8988T (cell line): Measurements from ENCODE around the gene ZNRF1.

ENCODE experiments used
- DNase-seq: peaks from one replicate; pipeline ENCODE4 v3.0.0; 2011

ZNRF1 gene

GRCh38 chr16:75028544-75029135, 29.8 kb downstream of the ZNRF1 start:
- no peak for DNase-seq

- DNase-seq: no peak
Observed at GRCh38 chr16:75029854-75030253, 31.0 kb downstream of the ZNRF1 start.

DNA sequence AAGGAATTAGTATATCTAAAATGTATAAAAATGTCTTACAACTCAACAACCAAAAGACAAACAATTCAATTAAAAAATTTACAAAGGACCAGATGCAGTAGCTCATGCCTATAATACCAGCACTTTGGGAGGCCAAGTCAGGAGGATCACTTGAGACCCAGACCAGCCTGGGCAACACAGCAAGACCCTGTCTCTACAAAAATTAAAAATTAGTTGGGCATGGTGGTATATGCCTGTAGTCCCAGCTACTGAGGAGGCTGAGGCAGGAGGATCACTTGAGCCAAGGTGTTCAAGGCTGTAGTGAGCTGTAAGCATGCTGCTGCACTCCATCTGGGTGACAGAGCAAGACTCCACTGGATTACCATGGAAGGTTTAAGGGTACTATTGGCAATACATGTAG, 33.8 kb downstream of the ZNRF1 start:
- no peak for DNase-seq

GRCh38 chr16:75035410-75035968, 36.7 kb downstream of the ZNRF1 start:
- no peak for DNase-seq

GRCh38 chr16:75038036-75038858, 39.4 kb downstream of the ZNRF1 start:
- no peak for DNase-seq

DNA sequence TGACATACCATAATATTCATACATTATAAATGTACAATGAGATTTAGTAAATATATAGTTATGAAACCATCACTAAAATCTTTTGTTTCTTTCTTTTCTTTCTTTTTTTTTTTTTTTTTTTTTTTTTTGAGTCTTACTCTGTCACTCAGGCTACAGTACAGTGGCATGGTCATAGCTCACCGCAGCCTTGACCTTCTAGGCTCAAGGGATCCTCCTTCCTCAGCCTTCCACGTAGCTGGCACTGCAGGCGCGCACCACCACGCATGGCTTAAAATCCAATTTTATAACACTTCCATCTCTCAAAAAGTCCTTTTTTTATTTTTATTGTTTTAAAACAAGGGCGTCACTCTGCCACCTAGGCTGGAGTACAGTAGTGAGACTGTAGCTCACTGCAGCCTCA, 41.1 kb downstream of the ZNRF1 start:
- DNase-seq: no peak

DNA sequence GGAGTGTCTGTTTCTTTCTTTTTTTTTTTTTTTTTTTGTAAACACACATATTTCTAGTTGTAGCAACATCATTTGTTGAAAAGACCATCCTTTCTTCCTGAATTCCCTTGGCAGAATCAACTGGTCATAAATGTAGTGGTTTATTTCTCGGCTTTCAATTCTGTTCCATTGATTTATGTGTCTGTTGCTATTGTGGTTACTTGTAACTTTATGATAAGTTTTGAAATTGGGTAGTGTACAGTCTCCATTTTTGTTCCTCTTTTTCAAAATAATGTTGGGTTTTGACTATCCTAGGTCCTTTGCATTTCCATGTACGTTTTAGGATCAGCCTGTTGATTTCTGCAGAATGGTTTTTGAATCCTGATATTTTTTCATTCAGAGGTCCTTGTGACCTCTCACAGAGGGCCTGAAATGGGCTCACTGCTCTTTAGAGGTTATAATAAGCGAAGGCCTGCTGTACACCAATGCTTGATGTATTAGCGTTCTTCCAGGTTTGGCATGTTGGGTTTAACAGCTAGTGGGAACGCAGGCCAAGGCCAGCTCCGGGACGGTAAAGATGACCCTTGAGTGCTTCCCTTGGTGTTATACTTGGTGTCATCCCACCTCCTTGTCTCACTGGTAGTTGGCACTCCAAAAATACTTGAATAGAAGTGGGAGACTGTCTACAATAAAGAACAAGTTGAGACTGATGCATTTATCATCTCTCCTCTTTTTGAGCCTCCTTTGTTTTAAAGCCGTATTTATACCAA, 43.8 kb downstream of the ZNRF1 start:
- no peak for DNase-seq

GRCh38 chr16:75043175-75043895, 44.5 kb downstream of the ZNRF1 start:
- DNase-seq: no peak

GRCh38 chr16:75044800-75045361, 46.1 kb downstream of the ZNRF1 start:
- DNase-seq: no peak

DNA sequence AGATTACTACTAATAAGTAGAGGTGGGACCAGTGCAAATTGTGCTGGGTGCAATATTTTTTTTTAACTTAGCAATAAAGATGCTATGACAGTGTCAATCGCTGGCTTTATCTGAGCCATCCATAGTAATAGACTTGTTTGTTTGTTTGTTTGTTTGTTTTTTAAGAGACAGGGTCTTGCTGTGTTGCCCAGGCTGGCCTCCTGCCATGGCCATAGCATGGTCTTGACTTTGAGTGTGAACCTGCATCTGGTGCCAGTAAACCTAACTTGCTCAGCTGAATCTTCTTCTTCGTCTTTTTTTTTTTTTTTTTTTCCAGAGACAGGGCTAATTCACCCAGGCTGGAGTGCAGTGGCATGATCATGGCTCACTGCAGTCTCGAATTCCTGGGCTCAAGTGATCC, 46.6 kb downstream of the ZNRF1 start:
- DNase-seq: no peak

- no peak for DNase-seq
Observed at GRCh38 chr16:75048054-75048453, 49.2 kb downstream of the ZNRF1 start.

- DNase-seq: no peak
Observed at GRCh38 chr16:75048530-75048929, 49.7 kb downstream of the ZNRF1 start.

- no peak for DNase-seq
Observed at GRCh38 chr16:75052481-75053202, 53.8 kb downstream of the ZNRF1 start.

DNA sequence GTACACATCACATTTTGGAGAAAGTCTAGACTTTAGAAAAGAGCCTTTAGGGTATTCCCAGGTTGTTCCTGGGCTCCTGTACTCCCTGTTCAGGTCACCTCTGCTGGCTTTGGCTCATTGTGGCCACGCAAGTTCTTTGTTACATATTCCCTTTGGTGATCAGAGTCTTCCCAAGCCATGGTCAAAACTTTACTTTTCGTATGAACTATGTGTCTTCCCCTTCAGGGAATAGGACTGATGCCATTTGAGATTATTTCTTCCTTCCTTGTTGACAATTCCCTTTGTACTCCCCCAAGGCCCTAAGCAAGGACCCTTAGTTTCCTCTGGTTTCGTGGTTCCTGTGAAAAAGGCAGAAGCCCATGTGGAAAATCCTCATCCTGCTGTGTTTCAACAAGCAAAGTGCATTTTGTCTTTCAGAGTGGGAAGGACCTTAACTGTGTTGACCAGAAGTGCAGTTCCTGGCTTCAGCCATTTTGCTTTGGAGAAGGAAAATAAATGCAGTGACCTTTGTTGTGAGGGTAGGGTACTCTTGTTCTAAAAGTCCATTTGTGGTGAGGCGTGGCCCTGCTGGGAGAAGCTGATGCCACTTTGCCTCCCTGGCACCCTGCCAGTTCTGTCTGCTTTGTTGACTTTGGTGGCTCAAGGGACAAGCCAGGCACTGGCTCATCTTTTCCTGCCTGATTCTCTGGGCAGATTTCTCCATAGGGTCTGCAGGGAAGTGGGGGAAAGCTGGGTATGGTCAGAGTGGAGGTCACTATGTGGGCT, 55.1 kb downstream of the ZNRF1 start:
- DNase-seq: no peak

- DNase-seq: no peak
Observed at GRCh38 chr16:75054556-75054947, 55.7 kb downstream of the ZNRF1 start.

DNA sequence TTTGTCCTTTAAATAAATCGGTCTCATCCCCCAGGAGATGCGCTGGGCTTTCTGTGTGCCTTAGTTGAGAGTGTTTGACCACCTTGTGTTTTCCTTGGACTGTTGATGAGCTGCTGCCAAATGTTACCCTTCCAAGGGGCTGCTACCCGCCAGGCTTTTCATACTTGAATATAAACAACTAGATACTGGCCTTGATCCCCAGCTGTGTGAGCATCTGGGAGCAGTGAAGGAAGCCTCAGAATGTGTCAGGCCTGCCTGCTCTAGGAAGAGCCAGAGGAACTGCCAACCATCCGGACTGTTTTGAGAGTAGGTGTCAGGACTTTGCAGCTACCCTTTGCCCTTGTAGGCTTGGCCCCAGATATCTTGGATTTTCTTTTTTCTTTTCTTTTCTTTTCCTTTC, 60.0 kb downstream of the ZNRF1 start:
- no peak for DNase-seq

- no peak for DNase-seq
Observed at GRCh38 chr16:75059411-75059810, 60.6 kb downstream of the ZNRF1 start.

DNA sequence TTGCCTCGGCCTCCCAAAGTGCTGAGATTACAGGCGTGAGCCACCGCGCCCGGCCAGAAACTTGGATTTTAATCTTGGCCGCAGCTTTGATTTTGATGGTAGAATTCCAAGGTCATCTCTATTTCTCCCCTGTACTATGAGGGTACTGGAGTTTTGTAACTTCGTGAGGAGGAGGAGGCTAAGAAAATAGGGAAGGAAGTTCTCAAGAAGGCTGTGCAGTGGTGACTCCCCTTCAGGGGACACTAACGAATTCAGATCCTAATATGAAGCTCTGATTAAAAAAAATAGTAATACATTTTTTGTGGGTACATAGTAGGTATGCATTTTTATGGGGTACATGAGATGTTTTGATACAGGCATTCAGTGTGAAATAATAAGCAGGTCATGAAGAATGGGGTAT, 61.9 kb downstream of the ZNRF1 start:
- DNase-seq: no peak

DNA sequence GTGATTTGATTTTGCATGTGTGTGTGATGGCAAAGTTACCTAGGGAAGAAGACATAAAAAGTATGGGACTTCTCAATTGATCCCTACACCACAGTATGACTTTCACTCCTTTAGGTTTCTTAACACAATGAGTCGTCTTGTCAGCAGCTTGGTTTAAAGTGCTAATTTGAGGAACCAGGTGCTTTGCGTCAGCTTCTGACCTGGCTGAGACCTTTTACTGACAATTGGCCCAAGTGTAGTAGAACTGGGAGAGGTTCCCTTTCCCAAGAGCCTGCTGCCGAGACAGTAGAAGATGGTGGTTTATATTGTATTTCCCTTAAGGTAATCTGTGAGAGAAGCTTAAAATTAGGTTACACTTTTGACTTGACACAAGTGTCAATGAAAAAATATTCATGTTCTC, 62.8 kb downstream of the ZNRF1 start:
- DNase-seq: no peak

DNA sequence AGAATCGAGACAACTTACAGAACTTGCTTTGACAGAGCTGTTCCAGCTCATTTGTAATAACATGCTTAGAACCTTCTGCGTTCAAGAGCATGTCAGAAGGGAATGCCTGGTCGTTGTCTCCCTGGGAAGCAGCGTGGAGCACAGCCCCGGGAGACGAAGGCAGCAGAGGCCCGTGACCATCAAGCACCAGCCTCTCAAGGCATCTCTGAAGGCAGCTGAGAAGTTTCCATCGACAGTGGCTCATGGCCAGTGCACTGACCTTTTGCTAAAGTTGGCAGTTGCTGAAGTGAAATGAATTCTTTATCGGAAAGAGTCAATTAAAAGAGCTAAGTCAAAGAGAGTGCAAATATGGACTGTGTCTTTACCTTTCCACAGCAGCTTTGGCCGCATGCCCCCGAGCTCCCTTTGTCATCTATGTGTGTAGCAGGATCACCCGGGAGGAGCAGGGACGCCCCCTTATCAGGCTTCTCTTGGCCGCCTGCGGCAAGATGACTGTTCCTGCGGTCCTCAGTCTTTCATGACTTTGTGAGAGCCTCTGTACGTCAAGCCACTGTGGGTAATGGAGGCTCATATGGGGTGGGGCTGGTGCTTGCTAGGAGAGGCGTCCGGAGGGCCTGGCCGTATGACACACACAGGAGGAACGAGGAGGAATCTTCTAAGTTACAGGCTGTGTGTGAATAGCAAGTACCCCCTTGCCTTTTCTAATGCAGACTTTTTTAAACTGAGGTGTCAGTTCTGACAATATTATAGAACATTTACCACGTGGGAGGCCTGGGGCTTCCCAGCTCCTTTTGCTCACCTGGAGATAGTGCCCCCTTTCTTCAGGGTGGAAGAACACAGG, 63.5 kb downstream of the ZNRF1 start:
- no peak for DNase-seq
